ENCODE measurements around the gene OMP.

The OMP gene

DNA sequence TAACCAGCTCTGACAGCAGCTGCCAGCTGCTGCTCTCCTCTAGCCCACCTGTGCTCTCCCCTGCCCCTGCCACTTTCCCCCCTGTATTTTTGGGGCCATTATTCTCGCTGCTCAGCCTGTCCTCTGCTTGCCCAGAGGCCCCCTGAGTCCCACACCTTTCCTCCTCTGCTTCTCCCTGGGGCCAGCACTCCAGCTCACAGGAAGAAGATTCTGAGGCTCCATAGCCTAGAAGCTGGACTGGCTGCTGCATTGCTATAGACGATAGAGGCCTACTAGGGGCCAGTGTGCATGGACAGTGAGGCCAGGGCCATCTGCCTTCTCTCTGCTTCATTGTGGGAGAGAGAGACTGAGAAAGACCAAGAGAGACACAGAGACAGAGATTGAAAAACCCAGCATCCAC, 679 bp downstream of the OMP start (continued):
- TF ChIP-seq REPIN1 (tag by site-specific recombination; IDR thresholded peaks at IDR 0.05; ENCODE audit: low read depth): no peak
- no peak for TF ChIP-seq ZNF404 (tag by site-specific recombination; IDR thresholded peaks at IDR 0.05)
- TF ChIP-seq MZF1 (tag by site-specific recombination; IDR thresholded peaks at IDR 0.05; ENCODE audit: borderline replicate concordance): no peak
- TF ChIP-seq, protein P1, sequence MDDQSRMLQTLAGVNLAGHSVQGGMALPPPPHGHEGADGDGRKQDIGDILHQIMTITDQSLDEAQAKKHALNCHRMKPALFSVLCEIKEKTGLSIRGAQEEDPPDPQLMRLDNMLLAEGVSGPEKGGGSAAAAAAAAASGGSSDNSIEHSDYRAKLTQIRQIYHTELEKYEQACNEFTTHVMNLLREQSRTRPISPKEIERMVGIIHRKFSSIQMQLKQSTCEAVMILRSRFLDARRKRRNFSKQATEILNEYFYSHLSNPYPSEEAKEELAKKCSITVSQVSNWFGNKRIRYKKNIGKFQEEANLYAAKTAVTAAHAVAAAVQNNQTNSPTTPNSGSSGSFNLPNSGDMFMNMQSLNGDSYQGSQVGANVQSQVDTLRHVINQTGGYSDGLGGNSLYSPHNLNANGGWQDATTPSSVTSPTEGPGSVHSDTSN (CRISPR knock-in tag; IDR thresholded peaks at IDR 0.05): no peak

DNA sequence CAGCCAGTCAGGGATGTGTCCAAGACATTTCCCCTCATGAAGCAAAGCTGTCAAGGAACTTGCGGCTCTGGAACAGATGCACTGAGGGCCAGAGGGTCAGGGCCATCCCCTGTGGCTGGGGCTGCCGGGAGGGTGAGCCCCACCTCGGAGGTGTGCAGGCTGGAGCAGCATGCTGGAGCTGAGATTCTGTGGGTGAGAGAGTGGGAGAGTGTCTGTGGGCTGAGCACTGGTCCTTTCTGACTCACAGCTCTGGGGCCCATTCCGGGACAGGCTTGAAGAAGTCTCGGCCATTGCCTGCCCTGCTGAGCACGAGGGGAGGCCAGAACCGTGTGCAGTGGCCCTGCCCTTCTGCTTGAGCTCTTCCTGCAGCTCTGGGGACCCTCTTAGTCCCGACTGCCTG, 2.1 kb downstream of the OMP start:
- H3K27ac ChIP-seq (ENCODE audit: extremely low read depth, low read depth, low read length): no peak overlapping the region
- no peak overlapping the region for H3K4me3 ChIP-seq (ENCODE audit: low read depth, low read length)
- H3K4me1 ChIP-seq (ENCODE audit: control insufficient read depth, insufficient read depth, low read length): no peaks in the 10 kb centered on the region
- TF ChIP-seq ZNF600 (tag by site-specific recombination; IDR thresholded peaks at IDR 0.05) (no peak), EGR2 (tag by site-specific recombination; IDR thresholded peaks at IDR 0.05; ENCODE audit: low read depth) (peak; percentile 43; the same call in 1 of the 2 replicates), ZNF585B (tag by site-specific recombination; IDR thresholded peaks at IDR 0.05) (no peak), ZFHX2 (tag by site-specific recombination; conservative IDR thresholded peaks at IDR 0.05) (peak; percentile 79)
- H3K36me3 ChIP-seq (ENCODE audit: control insufficient read depth in 2 of 2, insufficient read depth in 1 of 2, low read length in 2 of 2): no peaks in the 10 kb centered on the region
- no peaks in the 10 kb centered on the region for H3K9me3 ChIP-seq (ENCODE audit: control insufficient read depth, insufficient read depth, low read depth, low read length)
- CTCF ChIA-PET: interaction anchor here (0.6 to 1.1 kb wide), 3 partner anchors 14 to 23 kb away, joined by 3 to 4 read pairs (median 4); no protein-coding TSS in a partner anchor
- POLR2A ChIA-PET: no interaction called here

DNA sequence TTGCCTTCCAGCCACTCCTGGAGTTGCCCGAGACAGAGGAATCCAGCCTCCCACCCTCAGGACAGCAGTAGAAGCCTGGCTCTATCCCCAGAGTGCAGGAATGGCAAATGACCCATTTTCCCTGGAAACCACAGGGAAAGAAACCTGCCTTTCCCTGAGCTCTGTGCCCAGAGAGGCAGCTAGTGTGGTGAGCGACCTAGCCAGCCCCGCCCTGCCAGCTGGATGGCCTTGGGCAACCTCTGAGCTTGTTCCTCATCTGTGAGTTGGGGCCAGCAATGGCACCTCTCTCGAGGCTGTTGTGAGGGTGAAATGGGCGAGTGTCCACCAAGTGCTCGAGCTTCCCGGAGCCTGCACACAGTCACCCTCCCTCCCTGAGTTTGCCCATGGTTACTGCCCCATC, 3.7 kb downstream of the OMP start:
- TF ChIP-seq ZNF324 (tag by site-specific recombination; IDR thresholded peaks at IDR 0.05): no peak
- TF ChIP-seq, protein P2, sequence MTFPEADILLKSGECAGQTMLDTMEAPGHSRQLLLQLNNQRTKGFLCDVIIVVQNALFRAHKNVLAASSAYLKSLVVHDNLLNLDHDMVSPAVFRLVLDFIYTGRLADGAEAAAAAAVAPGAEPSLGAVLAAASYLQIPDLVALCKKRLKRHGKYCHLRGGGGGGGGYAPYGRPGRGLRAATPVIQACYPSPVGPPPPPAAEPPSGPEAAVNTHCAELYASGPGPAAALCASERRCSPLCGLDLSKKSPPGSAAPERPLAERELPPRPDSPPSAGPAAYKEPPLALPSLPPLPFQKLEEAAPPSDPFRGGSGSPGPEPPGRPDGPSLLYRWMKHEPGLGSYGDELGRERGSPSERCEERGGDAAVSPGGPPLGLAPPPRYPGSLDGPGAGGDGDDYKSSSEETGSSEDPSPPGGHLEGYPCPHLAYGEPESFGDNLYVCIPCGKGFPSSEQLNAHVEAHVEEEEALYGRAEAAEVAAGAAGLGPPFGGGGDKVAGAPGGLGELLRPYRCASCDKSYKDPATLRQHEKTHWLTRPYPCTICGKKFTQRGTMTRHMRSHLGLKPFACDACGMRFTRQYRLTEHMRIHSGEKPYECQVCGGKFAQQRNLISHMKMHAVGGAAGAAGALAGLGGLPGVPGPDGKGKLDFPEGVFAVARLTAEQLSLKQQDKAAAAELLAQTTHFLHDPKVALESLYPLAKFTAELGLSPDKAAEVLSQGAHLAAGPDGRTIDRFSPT (tag by site-specific recombination; IDR thresholded peaks at IDR 0.05): no peak
- no peak for TF ChIP-seq ZFP37 (tag by site-specific recombination; IDR thresholded peaks at IDR 0.05)
- TF ChIP-seq PRDM1 (tag by site-specific recombination; IDR thresholded peaks at IDR 0.05): no peak
- no peak for TF ChIP-seq ZBTB17 (tag by site-specific recombination; IDR thresholded peaks at IDR 0.05)
- no peak for TF ChIP-seq ZNF112 (tag by site-specific recombination; IDR thresholded peaks at IDR 0.05)
- TF ChIP-seq ZNF302 (tag by site-specific recombination; IDR thresholded peaks at IDR 0.05; ENCODE audit: low read depth): no peak
- TF ChIP-seq ZNF585B (tag by site-specific recombination; IDR thresholded peaks at IDR 0.05): no peak
- TF ChIP-seq, protein P3, sequence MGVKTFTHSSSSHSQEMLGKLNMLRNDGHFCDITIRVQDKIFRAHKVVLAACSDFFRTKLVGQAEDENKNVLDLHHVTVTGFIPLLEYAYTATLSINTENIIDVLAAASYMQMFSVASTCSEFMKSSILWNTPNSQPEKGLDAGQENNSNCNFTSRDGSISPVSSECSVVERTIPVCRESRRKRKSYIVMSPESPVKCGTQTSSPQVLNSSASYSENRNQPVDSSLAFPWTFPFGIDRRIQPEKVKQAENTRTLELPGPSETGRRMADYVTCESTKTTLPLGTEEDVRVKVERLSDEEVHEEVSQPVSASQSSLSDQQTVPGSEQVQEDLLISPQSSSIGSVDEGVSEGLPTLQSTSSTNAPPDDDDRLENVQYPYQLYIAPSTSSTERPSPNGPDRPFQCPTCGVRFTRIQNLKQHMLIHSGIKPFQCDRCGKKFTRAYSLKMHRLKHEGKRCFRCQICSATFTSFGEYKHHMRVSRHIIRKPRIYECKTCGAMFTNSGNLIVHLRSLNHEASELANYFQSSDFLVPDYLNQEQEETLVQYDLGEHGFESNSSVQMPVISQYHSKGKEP (tag by site-specific recombination; IDR thresholded peaks at IDR 0.05): no peak
- TF ChIP-seq, protein P4, sequence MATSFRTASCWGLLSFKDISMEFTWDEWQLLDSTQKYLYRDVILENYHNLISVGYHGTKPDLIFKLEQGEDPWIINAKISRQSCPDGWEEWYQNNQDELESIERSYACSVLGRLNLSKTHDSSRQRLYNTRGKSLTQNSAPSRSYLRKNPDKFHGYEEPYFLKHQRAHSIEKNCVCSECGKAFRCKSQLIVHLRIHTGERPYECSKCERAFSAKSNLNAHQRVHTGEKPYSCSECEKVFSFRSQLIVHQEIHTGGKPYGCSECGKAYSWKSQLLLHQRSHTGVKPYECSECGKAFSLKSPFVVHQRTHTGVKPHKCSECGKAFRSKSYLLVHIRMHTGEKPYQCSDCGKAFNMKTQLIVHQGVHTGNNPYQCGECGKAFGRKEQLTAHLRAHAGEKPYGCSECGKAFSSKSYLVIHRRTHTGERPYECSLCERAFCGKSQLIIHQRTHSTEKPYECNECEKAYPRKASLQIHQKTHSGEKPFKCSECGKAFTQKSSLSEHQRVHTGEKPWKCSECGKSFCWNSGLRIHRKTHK (tag by site-specific recombination; IDR thresholded peaks at IDR 0.05): no peak
- TF ChIP-seq ZNF138 (tag by site-specific recombination; IDR thresholded peaks at IDR 0.05; ENCODE audit: borderline replicate concordance): no peak
- TF ChIP-seq ZNF140 (tag by site-specific recombination; IDR thresholded peaks at IDR 0.05): no peak
- TF ChIP-seq ZNF175 (tag by site-specific recombination; IDR thresholded peaks at IDR 0.05): no peak
- TF ChIP-seq REPIN1 (tag by site-specific recombination; IDR thresholded peaks at IDR 0.05; ENCODE audit: low read depth): no peak
- no peak for TF ChIP-seq ZBTB1 (tag by site-specific recombination; IDR thresholded peaks at IDR 0.05)
- TF ChIP-seq ZIC2 (tag by site-specific recombination; IDR thresholded peaks at IDR 0.05): no peak
- H3K27ac ChIP-seq (ENCODE audit: extremely low read depth, low read depth, low read length): no peak overlapping the region
- H3K36me3 ChIP-seq (ENCODE audit: control insufficient read depth in 2 of 2, insufficient read depth in 1 of 2, low read length in 2 of 2): no peaks in the 10 kb centered on the region
- no peaks in the 10 kb centered on the region for H3K9me3 ChIP-seq (ENCODE audit: control insufficient read depth, insufficient read depth, low read depth, low read length)
- H3K4me3 ChIP-seq (ENCODE audit: low read depth, low read length): no peak overlapping the region
- H3K4me1 ChIP-seq (ENCODE audit: control insufficient read depth, insufficient read depth, low read length): no peaks in the 10 kb centered on the region
- ChIA-PET POLR2A (no interaction called here), CTCF (interaction anchor here (0.5 to 2.2 kb wide), 4 partner anchors 15 to 712 kb away, joined by 3 to 11 read pairs (median 4); no protein-coding TSS in a partner anchor)
